ENCODE measurements around the gene UNC5A.

DNA sequence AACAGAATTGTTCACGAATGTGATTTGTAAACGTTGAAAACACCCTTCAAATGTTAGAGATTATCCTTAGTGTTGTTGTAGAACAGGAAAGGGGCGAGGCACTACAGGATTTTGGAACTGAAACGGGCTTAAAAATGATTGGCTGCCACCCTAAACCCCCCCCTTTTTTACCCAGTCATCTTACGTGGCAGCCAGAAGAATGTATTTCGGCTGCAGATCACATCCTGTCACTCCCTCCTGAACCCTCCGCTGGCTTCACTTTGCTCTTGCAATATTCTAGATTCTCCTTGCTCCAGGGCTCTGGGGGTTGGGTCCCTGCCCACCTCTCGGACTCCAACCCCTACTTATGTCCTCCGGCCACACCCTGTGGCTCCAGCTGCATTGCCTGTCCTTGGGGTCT is 13.9 kb upstream of the UNC5A start:
- no peak for TF ChIP-seq CTCF (IDR thresholded peaks at IDR 0.05)
- no peak for TF ChIP-seq POLR2AphosphoS5 (IDR thresholded peaks at IDR 0.05; ENCODE audit: low read depth, low read length)
